Measurements from ENCODE around the gene TMEM170B.

- no peak for TF ChIP-seq CTCF (IDR thresholded peaks at IDR 0.05)
- TF ChIP-seq POLR2A (IDR thresholded peaks at IDR 0.05): no peak
Measured at GRCh38 chr6:11525468-11526155, 11.9 kb upstream of the TMEM170B start.
